ENCODE measurements around the gene PDE3B. TPM values are rescaled to one million over a fixed set of nuclear protein-coding genes. Genes with fewer than 3 reads are reported as not detected.
"Not testable (repeated sequence)": the region's sequence is repeated elsewhere in the genome, so short reads cannot be mapped to it uniquely, and the experiment has no call there.

PDE3B gene
- total and polyA plus RNA-seq, 4 donors = 2.5 to 15.1 (median 7.6) TPM

GRCh38 chr11:14678350-14678749 lies 34.7 kb downstream of the PDE3B start:
- no peaks in the 10 kb centered on the region for H3K27me3 ChIP-seq (ENCODE audit: control insufficient read depth in 1 of 2, insufficient read depth in 2 of 2, low read length in 1 of 2)
- 94 to 95% methylated on average over 2 of the region's 2 CpGs for WGBS, 2 donors
- H3K4me1 ChIP-seq (ENCODE audit: control insufficient read depth in 1 of 2, insufficient read depth in 2 of 2, low read length in 2 of 2) = no peaks in the 10 kb centered on the region
- intact Hi-C loops (cut with DNase I) = no loop called here
- H3K27ac ChIP-seq (ENCODE audit: low read depth in 1 of 2, low read length in 2 of 2) = no peak overlapping the region
- DNase-seq (no peak), ATAC-seq (ENCODE audit: low FRiP score) (no peak)
- no peaks in the 10 kb centered on the region for H3K9me3 ChIP-seq (ENCODE audit: control insufficient read depth, low read length)
- no peak overlapping the region for H3K4me3 ChIP-seq (ENCODE audit: low read length in 2 of 2)
- H3K36me3 ChIP-seq (ENCODE audit: control insufficient read depth in 1 of 2, insufficient read depth in 2 of 2, low read length in 1 of 2) = no peaks in the 10 kb centered on the region

GRCh38 chr11:14679662-14680061 lies 36.1 kb downstream of the PDE3B start:
- Histone ChIP-seq H3K4me1 (ENCODE audit: control insufficient read depth in 1 of 2, insufficient read depth in 2 of 2, low read length in 2 of 2) (no peaks in the 10 kb centered on the region), H3K27ac (ENCODE audit: low read depth in 1 of 2, low read length in 2 of 2) (no peak overlapping the region), H3K9me3 (ENCODE audit: control insufficient read depth, low read length) (no peaks in the 10 kb centered on the region), H3K36me3 (ENCODE audit: control insufficient read depth in 1 of 2, insufficient read depth in 2 of 2, low read length in 1 of 2) (no peaks in the 10 kb centered on the region), H3K4me3 (ENCODE audit: low read length in 2 of 2) (no peak overlapping the region), H3K27me3 (ENCODE audit: control insufficient read depth in 1 of 2, insufficient read depth in 2 of 2, low read length in 1 of 2) (no peaks in the 10 kb centered on the region)
- intact Hi-C loops (cut with DNase I) = no loop called here
- WGBS, 2 donors = 89 to 92% methylated on average over 3 of the region's 3 CpGs
- no peak for DNase-seq
- ATAC-seq (ENCODE audit: low FRiP score) = no peak

GRCh38 chr11:14684234-14684915 lies 40.8 kb downstream of the PDE3B start:
- H3K27me3 ChIP-seq (ENCODE audit: control insufficient read depth in 1 of 2, insufficient read depth in 2 of 2, low read length in 1 of 2); DNase-seq; ATAC-seq (ENCODE audit: low FRiP score); H3K4me1 ChIP-seq (ENCODE audit: control insufficient read depth in 1 of 2, insufficient read depth in 2 of 2, low read length in 2 of 2); H3K36me3 ChIP-seq (ENCODE audit: control insufficient read depth in 1 of 2, insufficient read depth in 2 of 2, low read length in 1 of 2); H3K27ac ChIP-seq (ENCODE audit: low read depth in 1 of 2, low read length in 2 of 2); H3K9me3 ChIP-seq (ENCODE audit: control insufficient read depth, low read length); H3K4me3 ChIP-seq (ENCODE audit: low read length in 2 of 2); intact Hi-C loops (cut with DNase I): not testable (repeated sequence)
- WGBS, 2 donors = 78 to 87% methylated on average over 6 of the region's 6 CpGs

GRCh38 chr11:14687456-14687855 lies 43.9 kb downstream of the PDE3B start:
- no peak for DNase-seq
- Histone ChIP-seq H3K4me3 (ENCODE audit: low read length in 2 of 2) (no peak overlapping the region), H3K27ac (ENCODE audit: low read depth in 1 of 2, low read length in 2 of 2) (no peak overlapping the region), H3K9me3 (ENCODE audit: control insufficient read depth, low read length) (no peaks in the 10 kb centered on the region), H3K36me3 (ENCODE audit: control insufficient read depth in 1 of 2, insufficient read depth in 2 of 2, low read length in 1 of 2) (no peaks in the 10 kb centered on the region), H3K27me3 (ENCODE audit: control insufficient read depth in 1 of 2, insufficient read depth in 2 of 2, low read length in 1 of 2) (no peaks in the 10 kb centered on the region), H3K4me1 (ENCODE audit: control insufficient read depth in 1 of 2, insufficient read depth in 2 of 2, low read length in 2 of 2) (no peaks in the 10 kb centered on the region)
- intact Hi-C loops (cut with DNase I) = no loop called here
- no peak for ATAC-seq (ENCODE audit: low FRiP score)

GRCh38 chr11:14687943-14688627 lies 44.5 kb downstream of the PDE3B start:
- Histone ChIP-seq H3K27ac (ENCODE audit: low read depth in 1 of 2, low read length in 2 of 2) (no peak overlapping the region), H3K4me1 (ENCODE audit: control insufficient read depth in 1 of 2, insufficient read depth in 2 of 2, low read length in 2 of 2) (no peaks in the 10 kb centered on the region), H3K27me3 (ENCODE audit: control insufficient read depth in 1 of 2, insufficient read depth in 2 of 2, low read length in 1 of 2) (no peaks in the 10 kb centered on the region), H3K36me3 (ENCODE audit: control insufficient read depth in 1 of 2, insufficient read depth in 2 of 2, low read length in 1 of 2) (no peaks in the 10 kb centered on the region), H3K9me3 (ENCODE audit: control insufficient read depth, low read length) (peaks cover 3% of the 10 kb centered on the region), H3K4me3 (ENCODE audit: low read length in 2 of 2) (no peak overlapping the region)
- WGBS, 2 donors = 76 to 81% methylated on average over 2 of the region's 2 CpGs
- intact Hi-C loops (cut with DNase I) = no loop called here
- ATAC-seq (ENCODE audit: low FRiP score) (no peak), DNase-seq (no peak)

GRCh38 chr11:14695656-14696055 lies 52.1 kb downstream of the PDE3B start:
- intact Hi-C loops (cut with DNase I); ATAC-seq (ENCODE audit: low FRiP score); H3K27me3 ChIP-seq (ENCODE audit: control insufficient read depth in 1 of 2, insufficient read depth in 2 of 2, low read length in 1 of 2); H3K4me3 ChIP-seq (ENCODE audit: low read length in 2 of 2); H3K4me1 ChIP-seq (ENCODE audit: control insufficient read depth in 1 of 2, insufficient read depth in 2 of 2, low read length in 2 of 2); DNase-seq; H3K27ac ChIP-seq (ENCODE audit: low read depth in 1 of 2, low read length in 2 of 2); H3K9me3 ChIP-seq (ENCODE audit: control insufficient read depth, low read length); H3K36me3 ChIP-seq (ENCODE audit: control insufficient read depth in 1 of 2, insufficient read depth in 2 of 2, low read length in 1 of 2): not testable (repeated sequence)
- 88 to 90% methylated on average over 2 of the region's 2 CpGs for WGBS, 2 donors

- H3K27me3 ChIP-seq (ENCODE audit: control insufficient read depth in 1 of 2, insufficient read depth in 2 of 2, low read length in 1 of 2) = no peaks in the 10 kb centered on the region
- intact Hi-C loops (cut with DNase I) = no loop called here
Measured at GRCh38 chr11:14698771-14699170, 55.2 kb downstream of the PDE3B start.

GRCh38 chr11:14700593-14700992 lies 57.0 kb downstream of the PDE3B start:
- intact Hi-C loops (cut with DNase I) = no loop called here
- H3K36me3 ChIP-seq (ENCODE audit: control insufficient read depth in 1 of 2, insufficient read depth in 2 of 2, low read length in 1 of 2) = no peaks in the 10 kb centered on the region
- no peaks in the 10 kb centered on the region for H3K9me3 ChIP-seq (ENCODE audit: control insufficient read depth, low read length)
- H3K4me3 ChIP-seq (ENCODE audit: low read length in 2 of 2) = no peak overlapping the region
- H3K4me1 ChIP-seq (ENCODE audit: control insufficient read depth in 1 of 2, insufficient read depth in 2 of 2, low read length in 2 of 2) = no peaks in the 10 kb centered on the region
- ATAC-seq (ENCODE audit: low FRiP score) (no peak), DNase-seq (no peak)
- WGBS, 2 donors = 90% methylated on average over 1 of the region's 1 CpG
- H3K27ac ChIP-seq (ENCODE audit: low read depth in 1 of 2, low read length in 2 of 2) = no peak overlapping the region
- no peaks in the 10 kb centered on the region for H3K27me3 ChIP-seq (ENCODE audit: control insufficient read depth in 1 of 2, insufficient read depth in 2 of 2, low read length in 1 of 2)

More at GRCh38 chr11:14698771-14699170, 55.2 kb downstream of the PDE3B start:
- no peaks in the 10 kb centered on the region for H3K9me3 ChIP-seq (ENCODE audit: control insufficient read depth, low read length)
- no peaks in the 10 kb centered on the region for H3K4me1 ChIP-seq (ENCODE audit: control insufficient read depth in 1 of 2, insufficient read depth in 2 of 2, low read length in 2 of 2)
- 69 to 81% methylated on average over 1 of the region's 1 CpG for WGBS, 2 donors
- H3K36me3 ChIP-seq (ENCODE audit: control insufficient read depth in 1 of 2, insufficient read depth in 2 of 2, low read length in 1 of 2) = no peaks in the 10 kb centered on the region
- ATAC-seq (ENCODE audit: low FRiP score) = no peak
- no peak overlapping the region for H3K27ac ChIP-seq (ENCODE audit: low read depth in 1 of 2, low read length in 2 of 2)
- no peak for DNase-seq
- no peak overlapping the region for H3K4me3 ChIP-seq (ENCODE audit: low read length in 2 of 2)

- Histone ChIP-seq H3K4me1 (ENCODE audit: control insufficient read depth in 1 of 2, insufficient read depth in 2 of 2, low read length in 2 of 2) (no peaks in the 10 kb centered on the region), H3K27me3 (ENCODE audit: control insufficient read depth in 1 of 2, insufficient read depth in 2 of 2, low read length in 1 of 2) (no peaks in the 10 kb centered on the region), H3K9me3 (ENCODE audit: control insufficient read depth, low read length) (no peaks in the 10 kb centered on the region), H3K27ac (ENCODE audit: low read depth in 1 of 2, low read length in 2 of 2) (no peak overlapping the region), H3K36me3 (ENCODE audit: control insufficient read depth in 1 of 2, insufficient read depth in 2 of 2, low read length in 1 of 2) (no peaks in the 10 kb centered on the region), H3K4me3 (ENCODE audit: low read length in 2 of 2) (no peak overlapping the region)
- intact Hi-C loops (cut with DNase I) = no loop called here
- 97 to 100% methylated on average over 1 of the region's 1 CpG for WGBS, 2 donors
- DNase-seq = no peak
- ATAC-seq (ENCODE audit: low FRiP score) = no peak
Measured at GRCh38 chr11:14702760-14703159, 59.2 kb downstream of the PDE3B start.

All from aorta (tissue), 5 donors.